Mesendoderm (in vitro differentiated cells): Measurements from ENCODE around the gene ASIC1.

Source experiments
- DNase-seq: peaks from one replicate; pipeline ENCODE4 v3.0.0; 2013
- H2AK5ac ChIP-seq: 2 replicates; pipeline ENCODE4 v1.6.1; 2013; ENCODE audit warnings: low read length, inconsistent platforms
- H2BK120ac ChIP-seq: 2 replicates; pipeline ENCODE4 v1.6.1; 2013; ENCODE audit warnings: low read depth, mild to moderate bottlenecking, low read length, moderate library complexity, mixed read lengths
- H2BK15ac ChIP-seq: replicated peaks from 2 replicates; pipeline ENCODE4 v1.6.1; 2013; ENCODE audit warnings: low read depth, mild to moderate bottlenecking, moderate library complexity
- H2BK5ac ChIP-seq: 2 replicates; pipeline ENCODE4 v1.6.1; 2013; ENCODE audit warnings: low read length, inconsistent platforms
- H3K18ac ChIP-seq: 2 replicates; pipeline ENCODE4 v1.6.1; 2013; ENCODE audit warnings: mild to moderate bottlenecking, low read length, mixed read lengths
- H3K23ac ChIP-seq: one replicate; pipeline ENCODE4 v1.6.1; 2013; ENCODE audit warnings: low read length
- H3K27ac ChIP-seq: 2 replicates; pipeline ENCODE4 v1.5.1; 2013; ENCODE audit warnings: low read depth, mild to moderate bottlenecking, inconsistent platforms, low read length, moderate library complexity
- H3K27me3 ChIP-seq: 2 replicates; pipeline ENCODE4 v1.6.1; 2013; ENCODE audit warnings: low read length, control low read depth, mild to moderate bottlenecking, inconsistent platforms; ENCODE audit not compliant: insufficient read depth, poor library complexity
- H3K36me3 ChIP-seq: 2 replicates; pipeline ENCODE4 v1.6.1; 2013; ENCODE audit warnings: low read length, inconsistent platforms; ENCODE audit not compliant: control insufficient read depth, insufficient read depth
- H3K4ac ChIP-seq: one replicate; pipeline ENCODE4 v1.6.1; 2013; ENCODE audit warnings: low read depth, mild to moderate bottlenecking, low read length, moderate library complexity
- H3K4me1 ChIP-seq: 2 replicates; pipeline ENCODE4 v1.6.1; 2013; ENCODE audit warnings: low read depth, low read length, inconsistent platforms; ENCODE audit not compliant: control insufficient read depth
- H3K4me2 ChIP-seq: 2 replicates; pipeline ENCODE4 v1.6.1; 2013; ENCODE audit warnings: low read length
- H3K4me3 ChIP-seq: 2 replicates; pipeline ENCODE4 v1.5.1; 2013; ENCODE audit warnings: mild to moderate bottlenecking, low read length
- H3K56ac ChIP-seq: one replicate; pipeline ENCODE4 v1.6.1; 2013; ENCODE audit warnings: low read length
- H3K79me1 ChIP-seq: 2 replicates; pipeline ENCODE4 v1.6.1; 2013; ENCODE audit warnings: low read length, inconsistent platforms
- H3K79me2 ChIP-seq: 2 replicates; pipeline ENCODE4 v1.6.1; 2013; ENCODE audit warnings: mild to moderate bottlenecking, low read length; ENCODE audit not compliant: control insufficient read depth, insufficient read depth
- H3K9ac ChIP-seq: 2 replicates; pipeline ENCODE4 v1.6.1; 2013; ENCODE audit warnings: low read length, inconsistent platforms
- H4K5ac ChIP-seq: one replicate; pipeline ENCODE4 v1.6.1; 2013; ENCODE audit warnings: low read length
- H4K8ac ChIP-seq: one replicate; pipeline ENCODE4 v1.6.1; 2013; ENCODE audit warnings: low read depth, mild to moderate bottlenecking, control low read depth, low read length, moderate library complexity
- WGBS: extraction: QIAGEN DNeasy Blood & Tissue Kit; methylation state at CpG from one replicate; pipeline ENCODE4 v1.1.7; 2013; ENCODE audit warnings: low lambda C conversion rate, missing lambda C conversion rate; ENCODE audit not compliant: insufficient coverage; ENCODE audit errors: extremely low coverage; 5-methylcytosine and 5-hydroxymethylcytosine counted together

ASIC1 gene

DNA sequence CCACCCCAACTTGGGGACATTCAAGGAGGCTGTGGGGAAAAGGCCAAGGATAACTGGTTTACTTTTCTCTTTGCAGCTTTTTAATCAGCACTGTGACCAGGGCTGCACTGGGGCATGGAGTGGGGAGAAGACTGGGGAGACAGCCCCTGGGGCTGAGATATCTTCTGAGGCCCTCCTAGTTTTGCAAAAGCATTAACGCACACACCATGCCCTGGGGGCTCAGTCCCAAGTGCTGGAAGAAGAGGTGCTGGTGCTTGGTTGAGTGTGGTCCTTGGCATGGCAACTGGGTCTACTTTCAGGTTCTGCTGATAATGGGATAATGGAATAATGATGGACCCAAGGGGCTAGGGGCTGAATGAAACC, 18.4 kb downstream of the ASIC1 start:
- H3K23ac ChIP-seq, result no peak overlapping the region

DNA sequence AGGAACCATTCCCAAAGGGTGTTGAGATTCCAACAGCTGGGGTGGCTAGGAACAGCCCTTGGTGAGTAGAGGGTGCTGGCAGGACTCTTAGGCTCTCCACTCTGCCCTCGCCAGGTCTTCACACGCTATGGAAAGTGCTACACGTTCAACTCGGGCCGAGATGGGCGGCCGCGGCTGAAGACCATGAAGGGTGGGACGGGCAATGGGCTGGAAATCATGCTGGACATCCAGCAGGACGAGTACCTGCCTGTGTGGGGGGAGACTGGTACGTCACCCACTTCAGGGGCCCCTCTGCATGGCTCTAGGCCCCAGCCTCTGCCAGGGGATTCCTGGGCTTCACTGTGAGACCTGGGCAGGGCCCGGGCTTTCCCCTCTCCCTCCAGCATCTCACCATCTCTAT, 19.7 kb downstream of the ASIC1 start:
- no peaks in the 10 kb centered on the region for H3K79me1 ChIP-seq
- H3K4me2 ChIP-seq, result no peak overlapping the region
- H3K27ac ChIP-seq, result no peak overlapping the region
- no peaks in the 10 kb centered on the region for H3K36me3 ChIP-seq
- DNase-seq, result no peak
- no peak overlapping the region for H3K18ac ChIP-seq
- H3K27me3 ChIP-seq, result peaks cover 3% of the 10 kb centered on the region
- no peak overlapping the region for H3K4ac ChIP-seq
- no peak overlapping the region for H3K56ac ChIP-seq
- H3K4me1 ChIP-seq, result peaks cover 3% of the 10 kb centered on the region
- no CpG with 5 or more reads among the region's 12 CpGs for WGBS
- H3K4me3 ChIP-seq, result no peak overlapping the region
- no peaks in the 10 kb centered on the region for H3K79me2 ChIP-seq
- no peak overlapping the region for H3K9ac ChIP-seq
- no peak overlapping the region for H2BK120ac ChIP-seq
- no peak overlapping the region for H4K8ac ChIP-seq
- no peak overlapping the region for H2BK15ac ChIP-seq
- no peak overlapping the region for H4K5ac ChIP-seq
- no peak overlapping the region for H2BK5ac ChIP-seq
- no peak overlapping the region for H2AK5ac ChIP-seq
- no peak overlapping the region for H3K23ac ChIP-seq

More for the DNA sequence above, 18.4 kb downstream of the ASIC1 start:
- Histone ChIP-seq H2BK5ac (no peak overlapping the region), H3K4me1 (peaks cover 3% of the 10 kb centered on the region), H3K4ac (no peak overlapping the region), H2BK15ac (no peak overlapping the region), H3K79me2 (no peaks in the 10 kb centered on the region), H3K36me3 (no peaks in the 10 kb centered on the region), H4K8ac (no peak overlapping the region), H3K4me2 (no peak overlapping the region), H3K18ac (no peak overlapping the region), H3K27ac (no peak overlapping the region), H3K27me3 (peaks cover 3% of the 10 kb centered on the region), H2BK120ac (no peak overlapping the region), H4K5ac (no peak overlapping the region), H3K79me1 (no peaks in the 10 kb centered on the region), H2AK5ac (no peak overlapping the region), H3K56ac (no peak overlapping the region), H3K9ac (no peak overlapping the region), H3K4me3 (no peak overlapping the region)
- no peak for DNase-seq
- WGBS, result no CpG with 5 or more reads among the region's 1 CpG

DNA sequence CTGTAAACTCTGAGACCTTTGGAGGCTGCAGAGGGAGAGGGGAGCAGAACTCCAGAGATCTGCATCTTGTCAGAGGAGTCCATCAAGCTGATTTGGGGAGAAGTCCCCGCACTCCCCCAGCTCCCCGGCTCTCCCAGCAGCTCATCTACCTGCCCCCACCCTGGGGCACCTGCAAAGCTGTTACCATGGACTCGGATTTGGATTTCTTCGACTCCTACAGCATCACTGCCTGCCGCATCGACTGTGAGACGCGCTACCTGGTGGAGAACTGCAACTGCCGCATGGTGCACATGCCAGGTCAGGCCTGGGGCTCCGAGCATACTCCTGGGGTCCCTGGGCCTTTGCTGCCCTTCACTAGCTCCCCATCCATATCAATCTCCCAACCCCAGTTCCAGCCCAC, 20.9 kb downstream of the ASIC1 start:
- Histone ChIP-seq H3K79me1 (no peaks in the 10 kb centered on the region), H3K27me3 (peaks cover 3% of the 10 kb centered on the region), H3K4me3 (no peak overlapping the region), H4K5ac (no peak overlapping the region), H3K18ac (no peak overlapping the region), H3K27ac (no peak overlapping the region), H3K9ac (no peak overlapping the region), H3K4ac (no peak overlapping the region), H3K36me3 (no peaks in the 10 kb centered on the region), H2BK5ac (no peak overlapping the region), H3K23ac (no peak overlapping the region), H2BK15ac (no peak overlapping the region), H4K8ac (no peak overlapping the region), H3K79me2 (no peaks in the 10 kb centered on the region), H2BK120ac (no peak overlapping the region), H2AK5ac (no peak overlapping the region), H3K56ac (no peak overlapping the region), H3K4me1 (no peaks in the 10 kb centered on the region), H3K4me2 (no peak overlapping the region)
- WGBS, result no CpG with 5 or more reads among the region's 10 CpGs
- DNase-seq, result no peak

DNA sequence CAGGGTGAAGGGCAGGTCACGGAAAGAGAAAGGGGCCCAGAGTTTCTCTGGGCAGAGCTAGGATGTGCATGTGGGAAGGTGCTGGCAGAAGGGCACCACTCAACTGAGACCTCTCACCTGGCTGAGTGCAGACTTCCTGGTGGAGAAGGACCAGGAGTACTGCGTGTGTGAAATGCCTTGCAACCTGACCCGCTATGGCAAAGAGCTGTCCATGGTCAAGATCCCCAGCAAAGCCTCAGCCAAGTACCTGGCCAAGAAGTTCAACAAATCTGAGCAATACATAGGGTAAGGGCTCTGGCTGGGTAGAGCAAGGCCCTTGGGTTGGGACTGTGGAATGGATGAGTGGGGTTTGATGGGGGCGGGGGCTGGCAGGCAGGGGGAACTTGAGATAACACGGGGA, 22.4 kb downstream of the ASIC1 start:
- Histone ChIP-seq H3K79me2 (peaks cover 1% of the 10 kb centered on the region), H3K79me1 (no peaks in the 10 kb centered on the region), H3K9ac (no peak overlapping the region), H3K56ac (no peak overlapping the region), H3K23ac (no peak overlapping the region), H2BK5ac (no peak overlapping the region), H2AK5ac (no peak overlapping the region), H3K27ac (no peak overlapping the region), H3K4me2 (no peak overlapping the region), H4K8ac (no peak overlapping the region), H3K4me1 (no peaks in the 10 kb centered on the region), H3K27me3 (peaks cover 3% of the 10 kb centered on the region), H3K18ac (no peak overlapping the region), H4K5ac (no peak overlapping the region), H3K36me3 (no peaks in the 10 kb centered on the region), H3K4me3 (no peak overlapping the region), H3K4ac (no peak overlapping the region), H2BK15ac (no peak overlapping the region), H2BK120ac (no peak overlapping the region)
- WGBS, result no CpG with 5 or more reads among the region's 5 CpGs
- DNase-seq, result no peak

DNA sequence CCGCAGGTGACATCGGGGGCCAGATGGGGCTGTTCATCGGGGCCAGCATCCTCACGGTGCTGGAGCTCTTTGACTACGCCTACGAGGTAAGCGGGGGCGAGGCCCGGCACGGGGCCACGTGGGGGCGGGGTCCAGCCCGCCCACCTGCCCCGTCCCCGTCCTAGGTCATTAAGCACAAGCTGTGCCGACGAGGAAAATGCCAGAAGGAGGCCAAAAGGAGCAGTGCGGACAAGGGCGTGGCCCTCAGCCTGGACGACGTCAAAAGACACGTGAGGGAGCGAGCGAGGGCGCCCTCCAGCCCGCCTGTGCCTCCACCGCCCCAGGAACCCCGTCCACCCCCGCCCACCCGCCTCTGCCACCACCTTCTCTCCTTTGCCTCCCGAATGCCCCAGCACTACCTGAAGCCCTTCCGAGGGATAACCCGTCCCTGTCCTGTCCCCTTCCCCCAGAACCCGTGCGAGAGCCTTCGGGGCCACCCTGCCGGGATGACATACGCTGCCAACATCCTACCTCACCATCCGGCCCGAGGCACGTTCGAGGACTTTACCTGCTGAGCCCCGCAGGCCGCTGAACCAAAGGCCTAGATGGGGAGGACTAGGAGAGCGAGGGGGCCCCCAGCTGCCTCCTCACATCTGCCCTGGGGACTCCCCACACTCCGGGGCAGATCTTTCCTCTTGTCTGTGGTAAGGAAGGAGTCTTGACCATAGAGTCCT, 23.9 kb downstream of the ASIC1 start:
- Histone ChIP-seq H3K4me1 (peaks cover 3% of the 10 kb centered on the region), H3K23ac (no peak overlapping the region), H3K9ac (no peak overlapping the region), H4K8ac (no peak overlapping the region), H3K4me3 (no peak overlapping the region), H3K27ac (no peak overlapping the region), H3K79me2 (peaks cover 9% of the 10 kb centered on the region), H3K18ac (no peak overlapping the region), H2AK5ac (no peak overlapping the region), H4K5ac (no peak overlapping the region), H2BK120ac (no peak overlapping the region), H2BK15ac (no peak overlapping the region), H2BK5ac (no peak overlapping the region), H3K56ac (peak overlapping the region; percentile 30), H3K79me1 (peaks cover 6% of the 10 kb centered on the region), H3K4me2 (no peak overlapping the region), H3K4ac (no peak overlapping the region), H3K36me3 (no peaks in the 10 kb centered on the region), H3K27me3 (peaks cover 3% of the 10 kb centered on the region)
- DNase-seq, result peak; percentile 48
- no CpG with 5 or more reads among the region's 46 CpGs for WGBS

DNA sequence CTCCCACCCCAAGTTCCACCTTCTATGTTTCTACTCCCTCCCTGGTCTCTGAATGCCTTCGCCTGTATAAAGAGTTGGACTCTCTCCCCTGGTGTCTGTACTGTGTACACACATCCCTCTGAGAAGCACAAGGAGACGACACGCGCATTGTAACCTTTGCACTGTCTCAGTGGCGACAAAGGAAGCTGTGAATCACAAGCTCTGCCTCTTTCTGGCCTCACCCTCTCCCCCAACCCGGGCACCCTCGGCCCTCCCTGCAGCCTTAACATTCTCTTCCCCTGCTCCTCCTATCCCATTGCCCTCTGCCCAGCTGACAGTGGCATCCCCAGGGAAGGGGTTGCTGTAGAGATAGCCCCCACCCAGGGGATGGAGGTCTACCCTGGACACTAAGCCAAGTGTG, 25.2 kb downstream of the ASIC1 start:
- WGBS, result no CpG with 5 or more reads among the region's 7 CpGs
- H3K23ac ChIP-seq, result no peak overlapping the region
- peaks cover 12% of the 10 kb centered on the region for H3K79me1 ChIP-seq
- H3K4me3 ChIP-seq, result no peak overlapping the region
- H2AK5ac ChIP-seq, result no peak overlapping the region
- H3K9ac ChIP-seq, result no peak overlapping the region
- no peak overlapping the region for H2BK5ac ChIP-seq
- no peak overlapping the region for H2BK120ac ChIP-seq
- H3K4me1 ChIP-seq, result peaks cover 3% of the 10 kb centered on the region
- peaks cover 8% of the 10 kb centered on the region for H3K36me3 ChIP-seq
- H3K27me3 ChIP-seq, result peaks cover 3% of the 10 kb centered on the region
- no peak overlapping the region for H3K4ac ChIP-seq
- no peak for DNase-seq
- H3K27ac ChIP-seq, result no peak overlapping the region
- no peak overlapping the region for H2BK15ac ChIP-seq
- no peak overlapping the region for H3K56ac ChIP-seq
- H4K8ac ChIP-seq, result no peak overlapping the region
- H3K18ac ChIP-seq, result no peak overlapping the region
- no peak overlapping the region for H4K5ac ChIP-seq
- H3K79me2 ChIP-seq, result peaks cover 12% of the 10 kb centered on the region
- no peak overlapping the region for H3K4me2 ChIP-seq
